SK-N-SH (cell line): ENCODE data around the gene KCNK5. TPM values are rescaled to one million over a fixed set of nuclear protein-coding genes. Genes with fewer than 3 reads are reported as not detected.

ENCODE experiments used
- CTCF ChIA-PET: fragments of 300-600, 350-600 bp; formaldehyde crosslinking; extraction: SDS; loops from one replicate; lab custom pipeline; 2021; lab: Yijun Ruan, JAX
- POLR2A ChIA-PET: fragments of 350-600 bp; sonication (Branson Sonifier 250); formaldehyde crosslinking; extraction: SDS; loops from one replicate; lab custom pipeline; 2020; ENCODE audit warnings: antibody characterized with exemption, inconsistent platforms; lab: Yijun Ruan, JAX
- DNase-seq: peaks from one replicate; pipeline ENCODE4 v3.0.0; 2012
- H2AFZ ChIP-seq: fragments of 200-600 bp; sonication (generic); 2 replicates; pipeline ENCODE4 v1.8.1; 2016; ENCODE audit warnings: antibody characterized with exemption, mild to moderate bottlenecking, low read depth
- H3F3A ChIP-seq: fragments of 200-600 bp; sonication (generic); replicated peaks from 2 replicates; pipeline ENCODE3; 2016; ENCODE audit warnings: antibody characterized with exemption, mild to moderate bottlenecking; ENCODE audit not compliant: insufficient read depth
- H3K27ac ChIP-seq, 2 experiments: fragments of 200-500 bp in 1 of 2; fragments of 200-600 bp in 1 of 2; sonication (Bioruptor generic) in 1 of 2; sonication (generic), shearing (Covaris generic) in 1 of 2; 2 replicates each; pipeline versions ENCODE4 v1.5.1 to v1.6.1; 2014 to 2016; ENCODE audit warnings: low read depth in 2 of 2, inconsistent platforms in 1 of 2, low read length in 1 of 2, mild to moderate bottlenecking in 1 of 2, mixed read lengths in 1 of 2
- H3K27me3 ChIP-seq: fragments of 200-600 bp; sonication (generic), shearing (Covaris generic); 2 replicates; pipeline ENCODE4 v1.6.1; 2016; ENCODE audit warnings: mixed run types; ENCODE audit not compliant: insufficient read depth
- H3K36me3 ChIP-seq, 2 experiments: fragments of 200-500 bp in 1 of 2; fragments of 200-600 bp in 1 of 2; sonication (Bioruptor generic) in 1 of 2; sonication (generic) in 1 of 2; replicated peaks in 1 of 2; 2 replicates each; pipeline versions ENCODE3 to v1.5.1; 2014 to 2016; ENCODE audit warnings: low read length in 1 of 2, mild to moderate bottlenecking in 1 of 2; ENCODE audit not compliant: insufficient read depth in 2 of 2, control insufficient read depth in 1 of 2
- H3K4me1 ChIP-seq, 2 experiments: fragments of 200-500 bp in 1 of 2; fragments of 200-600 bp in 1 of 2; sonication (Bioruptor generic) in 1 of 2; sonication (generic), shearing (Covaris generic) in 1 of 2; 2 replicates each; pipeline versions ENCODE4 v1.5.1 to v1.6.1; 2014 to 2016; ENCODE audit warnings: low read depth in 1 of 2, low read length in 1 of 2, mixed run types in 1 of 2; ENCODE audit not compliant: insufficient read depth in 2 of 2, control insufficient read depth in 1 of 2
- H3K4me2 ChIP-seq: fragments of 200-600 bp; sonication (generic), shearing (Covaris generic); 2 replicates; pipeline ENCODE4 v1.6.1; 2017; ENCODE audit warnings: mixed run types
- H3K4me3 ChIP-seq, 2 experiments: fragments of 200-500 bp in 1 of 2; fragments of 200-600 bp in 1 of 2; sonication (Bioruptor generic) in 1 of 2; sonication (generic), shearing (Covaris generic) in 1 of 2; 2 replicates each; pipeline versions ENCODE4 v1.5.1 to v1.8.1; 2014 to 2016; ENCODE audit warnings: low read depth in 2 of 2, inconsistent platforms in 1 of 2, low read length in 1 of 2, mild to moderate bottlenecking in 1 of 2, mixed read lengths in 1 of 2, moderate library complexity in 1 of 2
- H3K79me2 ChIP-seq: fragments of 200-600 bp; sonication (generic); 2 replicates; pipeline ENCODE4 v1.8.1; 2017; ENCODE audit warnings: mild to moderate bottlenecking; ENCODE audit not compliant: insufficient read depth
- H3K9ac ChIP-seq: fragments of 200-600 bp; sonication (generic); 2 replicates; pipeline ENCODE4 v1.6.1; 2017; ENCODE audit warnings: mixed run types
- H3K9me2 ChIP-seq: fragments of 200-600 bp; sonication (generic); 2 replicates; pipeline ENCODE4 v1.6.1; 2017; ENCODE audit warnings: mixed run types
- H3K9me3 ChIP-seq: fragments of 200-600 bp; sonication (generic); 2 replicates; pipeline ENCODE4 v1.6.1; 2017; ENCODE audit warnings: mixed run types, mild to moderate bottlenecking, moderate library complexity
- H4K20me1 ChIP-seq: fragments of 200-600 bp; sonication (generic); 2 replicates; pipeline ENCODE4 v1.6.1; 2017; ENCODE audit warnings: mild to moderate bottlenecking, mixed run types; ENCODE audit not compliant: insufficient read depth
- CTCF ChIP-seq: fragments of 200-600 bp; sonication (generic); IDR thresholded peaks from 2 replicates; pipeline ENCODE4 v1.6.1; 2017; ENCODE audit warnings: antibody characterized with exemption, mild to moderate bottlenecking, moderate library complexity
- ELF1 ChIP-seq: IDR thresholded peaks from 2 replicates; pipeline ENCODE4 v1.4.0; 2012
- EP300 ChIP-seq, 2 experiments: IDR thresholded peaks; 2 replicates each; pipeline versions ENCODE4 v1.4.0 to v1.6.1; 2012; ENCODE audit warnings: borderline replicate concordance in 1 of 2, low read depth in 1 of 2, low read length in 1 of 2
- FOXM1 ChIP-seq: IDR thresholded peaks from 2 replicates; pipeline ENCODE4 v1.4.0; 2012; ENCODE audit warnings: low read depth, mild to moderate bottlenecking
- IRF3 ChIP-seq: fragments of 150-350 bp; IDR thresholded peaks from 2 replicates; pipeline ENCODE4 v1.6.1; 2016; ENCODE audit warnings: mild to moderate bottlenecking, low read depth, low read length
- NFIC ChIP-seq: IDR thresholded peaks from 2 replicates; pipeline ENCODE4 v1.4.0; 2012; ENCODE audit warnings: borderline replicate concordance
- NRF1 ChIP-seq: IDR thresholded peaks from 2 replicates; pipeline ENCODE4 v1.6.1; 2012; ENCODE audit warnings: low read depth, mild to moderate bottlenecking, low read length
- PBX3 ChIP-seq: IDR thresholded peaks from 2 replicates; pipeline ENCODE4; 2012
- SMC3 ChIP-seq: IDR thresholded peaks from 2 replicates; pipeline ENCODE4 v1.6.1; 2012; ENCODE audit warnings: low read depth, low read length, improper control_type of control experiment
- YY1 ChIP-seq: IDR thresholded peaks from 2 replicates; pipeline ENCODE4 v1.4.0; 2012; ENCODE audit warnings: low read depth, mild to moderate bottlenecking
- WGBS: methylation state at CpG from one replicate; pipeline ENCODE4 v1.1.6; 2017; ENCODE audit warnings: low lambda C conversion rate; 5-methylcytosine and 5-hydroxymethylcytosine counted together
- polyA plus RNA-seq, 3 experiments: library from polyadenylated mRNA; depleted of rRNA; stranded (reverse); fragments of >200 nt; gene quantifications; 2 replicates each; pipeline ENCODE4 v1.2.3, GENCODE V29; 2012
- TF ChIP-seq, protein P1 (sequence below): fragments of 150-350 bp; IDR thresholded peaks from 2 replicates; pipeline ENCODE4 v1.6.1; 2017; ENCODE audit warnings: antibody characterized with exemption, low read length, low read depth, borderline replicate concordance
- TF ChIP-seq, protein P2 (sequence below): IDR thresholded peaks from 2 replicates; pipeline ENCODE4 v1.4.0; 2012; ENCODE audit warnings: low read depth

The KCNK5 gene
- polyA plus RNA-seq, 1 of the 3 experiments (the other 2 are of a cell fraction) = not detected

GRCh38 chr6:39224523-39225182 lies 4.6 kb downstream of the KCNK5 start:
- H3K36me3 ChIP-seq = no peaks in the 10 kb centered on the region
- no peaks in the 10 kb centered on the region for H3K9me2 ChIP-seq
- ChIA-PET POLR2A (interaction anchor here (0.6 kb wide), 1 partner anchor 534 kb away, joined by 3 read pairs; no protein-coding TSS in a partner anchor), CTCF (interaction anchor here (1.0 kb wide), 1 partner anchor 79 kb away, joined by 3 read pairs; no protein-coding TSS in a partner anchor)
- no peak for TF ChIP-seq SMC3
- TF ChIP-seq ELF1 = no peak
- TF ChIP-seq NRF1 = no peak
- TF ChIP-seq YY1 = no peak
- TF ChIP-seq, protein P1, sequence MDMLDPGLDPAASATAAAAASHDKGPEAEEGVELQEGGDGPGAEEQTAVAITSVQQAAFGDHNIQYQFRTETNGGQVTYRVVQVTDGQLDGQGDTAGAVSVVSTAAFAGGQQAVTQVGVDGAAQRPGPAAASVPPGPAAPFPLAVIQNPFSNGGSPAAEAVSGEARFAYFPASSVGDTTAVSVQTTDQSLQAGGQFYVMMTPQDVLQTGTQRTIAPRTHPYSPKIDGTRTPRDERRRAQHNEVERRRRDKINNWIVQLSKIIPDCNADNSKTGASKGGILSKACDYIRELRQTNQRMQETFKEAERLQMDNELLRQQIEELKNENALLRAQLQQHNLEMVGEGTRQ = no peak
- TF ChIP-seq EP300 (IDR thresholded peaks at IDR 0.05; ENCODE audit: borderline replicate concordance in 1 of 2, low read depth in 1 of 2, low read length in 1 of 2) = no peak
- TF ChIP-seq PBX3 = no peak
- TF ChIP-seq CTCF = no peak
- no peak for TF ChIP-seq NFIC
- no peaks in the 10 kb centered on the region for H4K20me1 ChIP-seq
- peaks cover 0 to 7% of the 10 kb centered on the region in 2 experiments; a peak in 1 of 4 replicates for H3K4me1 ChIP-seq
- no peak overlapping the region for H3K27ac ChIP-seq
- no peak overlapping the region for H3K4me3 ChIP-seq
- 35% methylated on average over 5 of the region's 5 CpGs for WGBS
- DNase-seq = no peak
- no peaks in the 10 kb centered on the region for H3K27me3 ChIP-seq
- H3F3A ChIP-seq = no peaks in the 10 kb centered on the region
- H3K9me3 ChIP-seq = no peaks in the 10 kb centered on the region
- no peaks in the 10 kb centered on the region for H3K79me2 ChIP-seq
- H3K9ac ChIP-seq = no peak overlapping the region
- H3K4me2 ChIP-seq = no peak overlapping the region
- H2AFZ ChIP-seq = no peak overlapping the region

DNA sequence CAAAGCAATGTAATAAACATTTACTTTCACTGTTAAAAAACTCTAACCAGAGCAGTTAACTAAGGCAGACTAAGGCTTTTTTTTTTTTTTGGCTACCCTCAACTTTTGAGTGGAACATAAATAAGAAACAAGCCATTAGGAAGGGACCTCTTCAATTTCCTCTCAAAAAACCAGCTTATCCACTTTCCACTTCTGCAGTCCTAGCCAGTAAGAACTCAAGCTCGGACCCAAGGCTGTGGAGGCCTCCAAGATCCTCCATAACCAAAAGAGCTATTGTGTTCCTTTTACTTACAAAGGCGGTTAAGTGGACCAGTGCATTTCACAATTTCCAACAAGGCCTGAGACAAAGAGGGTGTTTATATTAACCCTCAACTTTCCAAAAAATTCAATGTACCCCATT lies 5.3 kb downstream of the KCNK5 start:
- H3K9me3 ChIP-seq = no peaks in the 10 kb centered on the region
- POLR2A ChIA-PET = interaction anchor here (0.6 kb wide), 1 partner anchor 535 kb away, joined by 3 read pairs; no protein-coding TSS in a partner anchor
- no peak for DNase-seq
- H3F3A ChIP-seq = no peaks in the 10 kb centered on the region
- H3K27me3 ChIP-seq = no peaks in the 10 kb centered on the region
- no peak overlapping the region for H3K27ac ChIP-seq
- no peaks in the 10 kb centered on the region for H4K20me1 ChIP-seq
- CTCF ChIA-PET = no interaction called here
- no peak overlapping the region for H3K9ac ChIP-seq
- H3K4me2 ChIP-seq = no peak overlapping the region
- H3K36me3 ChIP-seq = no peaks in the 10 kb centered on the region
- WGBS = 44% methylated on average over 2 of the region's 2 CpGs
- H3K79me2 ChIP-seq = no peaks in the 10 kb centered on the region
- peaks cover 0 to 2% of the 10 kb centered on the region in 2 experiments; a peak in 1 of 4 replicates for H3K4me1 ChIP-seq
- no peaks in the 10 kb centered on the region for H3K9me2 ChIP-seq
- TF ChIP-seq FOXM1 (no peak), IRF3 (no peak)
- TF ChIP-seq, protein P2, sequence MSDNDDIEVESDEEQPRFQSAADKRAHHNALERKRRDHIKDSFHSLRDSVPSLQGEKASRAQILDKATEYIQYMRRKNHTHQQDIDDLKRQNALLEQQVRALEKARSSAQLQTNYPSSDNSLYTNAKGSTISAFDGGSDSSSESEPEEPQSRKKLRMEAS = no peak
- no peak overlapping the region for H3K4me3 ChIP-seq
- no peak overlapping the region for H2AFZ ChIP-seq
